H9 (cell line): ENCODE results near the gene C16orf78. TPM values are rescaled to one million over a fixed set of nuclear protein-coding genes. Genes with fewer than 3 reads are reported as not detected.

Source experiments
- DNase-seq: peaks from one replicate; pipeline ENCODE4 v3.0.0-alpha.2; 2017
- H2AFZ ChIP-seq: one replicate; pipeline ENCODE4 v1.6.1; 2013; ENCODE audit warnings: mild to moderate bottlenecking, low read length, control low read depth, moderate library complexity
- H2AK5ac ChIP-seq: 2 replicates; pipeline ENCODE4 v1.6.1; 2013; ENCODE audit warnings: low read length, control low read depth, mixed read lengths; ENCODE audit not compliant: insufficient read length
- H2BK120ac ChIP-seq: one replicate; pipeline ENCODE4 v1.6.1; 2013; ENCODE audit warnings: low read depth, mild to moderate bottlenecking, low read length, control low read depth, inconsistent platforms; ENCODE audit not compliant: poor library complexity, severe bottlenecking
- H2BK12ac ChIP-seq: 2 replicates; pipeline ENCODE4 v1.6.1; 2013; ENCODE audit warnings: low read length, control low read depth, mixed read lengths, low read depth; ENCODE audit not compliant: insufficient read length
- H2BK15ac ChIP-seq: 2 replicates; pipeline ENCODE4 v1.6.1; 2013; ENCODE audit warnings: low read depth, low read length, control low read depth
- H2BK20ac ChIP-seq: one replicate; pipeline ENCODE4 v1.6.1; 2013; ENCODE audit warnings: low read depth, mild to moderate bottlenecking, low read length, control low read depth, inconsistent platforms; ENCODE audit not compliant: poor library complexity, severe bottlenecking
- H2BK5ac ChIP-seq: 2 replicates; pipeline ENCODE4 v1.6.1; 2013; ENCODE audit warnings: low read length, control low read depth, mixed read lengths; ENCODE audit not compliant: insufficient read length
- H3K14ac ChIP-seq: 2 replicates; pipeline ENCODE4 v1.6.1; 2013; ENCODE audit warnings: low read length, control low read depth; ENCODE audit not compliant: insufficient read depth
- H3K18ac ChIP-seq: 2 replicates; pipeline ENCODE4 v1.6.1; 2013; ENCODE audit warnings: low read depth, mild to moderate bottlenecking, mixed read lengths, low read length, control low read depth; ENCODE audit not compliant: insufficient read length
- H3K23ac ChIP-seq: 2 replicates; pipeline ENCODE4 v1.6.1; 2013; ENCODE audit warnings: low read length, control low read depth, mixed read lengths, low read depth; ENCODE audit not compliant: insufficient read length
- H3K23me2 ChIP-seq: 2 replicates; pipeline ENCODE4 v1.6.1; 2013; ENCODE audit warnings: low read depth, mild to moderate bottlenecking, mixed read lengths, low read length, control low read depth; ENCODE audit not compliant: insufficient read length, poor library complexity, severe bottlenecking
- H3K27ac ChIP-seq: 2 replicates; pipeline ENCODE4 v1.5.1; 2013; ENCODE audit warnings: low read length, control low read depth, mixed read lengths, low read depth; ENCODE audit not compliant: insufficient read length
- H3K27me3 ChIP-seq: 2 replicates; pipeline ENCODE4 v1.6.1; 2013; ENCODE audit warnings: low read length, control low read depth, inconsistent platforms; ENCODE audit not compliant: insufficient read depth
- H3K4ac ChIP-seq: 2 replicates; pipeline ENCODE4 v1.6.1; 2013; ENCODE audit warnings: low read depth, mild to moderate bottlenecking, control low read depth, inconsistent platforms, low read length, moderate library complexity
- H3K4me1 ChIP-seq: 2 replicates; pipeline ENCODE4 v1.6.1; 2013; ENCODE audit warnings: low read length, control low read depth, inconsistent platforms; ENCODE audit not compliant: insufficient read depth
- H3K4me2 ChIP-seq: 2 replicates; pipeline ENCODE4 v1.6.1; 2013; ENCODE audit warnings: low read length, control low read depth, mixed read lengths; ENCODE audit not compliant: insufficient read length, insufficient read depth
- H3K56ac ChIP-seq: 2 replicates; pipeline ENCODE4 v1.6.1; 2013; ENCODE audit warnings: low read depth, mild to moderate bottlenecking, mixed read lengths, low read length, control low read depth; ENCODE audit not compliant: insufficient read length
- H3K79me1 ChIP-seq: 2 replicates; pipeline ENCODE4 v1.6.1; 2013; ENCODE audit warnings: low read depth, mild to moderate bottlenecking, moderate library complexity, low read length, control low read depth, inconsistent platforms; ENCODE audit not compliant: insufficient read depth, poor library complexity, severe bottlenecking
- H3K79me2 ChIP-seq: 2 replicates; pipeline ENCODE4 v1.6.1; 2013; ENCODE audit warnings: low read length, control low read depth, inconsistent platforms; ENCODE audit not compliant: insufficient read depth
- H3K9ac ChIP-seq: 2 replicates; pipeline ENCODE4 v1.6.1; 2013; ENCODE audit warnings: low read length, control low read depth, mixed read lengths; ENCODE audit not compliant: insufficient read length; ENCODE audit errors: extremely low read depth
- H3K9me3 ChIP-seq: one replicate; pipeline ENCODE4 v1.6.1; 2013; ENCODE audit warnings: low read depth, low read length, inconsistent platforms; ENCODE audit not compliant: control insufficient read depth
- H3T11ph ChIP-seq: one replicate; pipeline ENCODE4 v1.6.1; 2013; ENCODE audit warnings: mild to moderate bottlenecking, low read length, control low read depth, inconsistent platforms
- H4K20me1 ChIP-seq: one replicate; pipeline ENCODE4 v1.6.1; 2013; ENCODE audit not compliant: control insufficient read depth, insufficient read length, insufficient read depth
- H4K5ac ChIP-seq: 2 replicates; pipeline ENCODE4 v1.6.1; 2013; ENCODE audit warnings: low read depth, mild to moderate bottlenecking, mixed read lengths, low read length, control low read depth; ENCODE audit not compliant: insufficient read length
- H4K8ac ChIP-seq: replicated peaks from 2 replicates; pipeline ENCODE4 v1.6.1; 2013; ENCODE audit warnings: low read length, control low read depth, mixed read lengths, low read depth; ENCODE audit not compliant: insufficient read length
- H4K91ac ChIP-seq: 2 replicates; pipeline ENCODE4 v1.6.1; 2013; ENCODE audit warnings: low read depth, mild to moderate bottlenecking, moderate library complexity, mixed read lengths, low read length, control low read depth; ENCODE audit not compliant: insufficient read length
- H3K27ac Mint-ChIP-seq, 3 experiments: 2 replicates in 2 of 3; 3 replicates in 1 of 3; pipeline ENCODE4 v1.8.0; 2020 to 2021; ENCODE audit warnings: mixed read lengths in 3 of 3, mild to moderate bottlenecking in 1 of 3, moderate library complexity in 1 of 3
- H3K27me3 Mint-ChIP-seq: 2 replicates; pipeline ENCODE4 v1.8.0; 2021; ENCODE audit warnings: low read depth, mild to moderate bottlenecking, moderate library complexity, mixed read lengths
- H3K36me3 Mint-ChIP-seq, 3 experiments: 2 replicates in 2 of 3; 3 replicates in 1 of 3; pipeline ENCODE4 v1.8.0; 2020 to 2021; ENCODE audit warnings: low read depth in 3 of 3, mixed read lengths in 3 of 3; ENCODE audit not compliant: insufficient read depth in 1 of 3
- H3K4me1 Mint-ChIP-seq, 2 experiments: 2 replicates each; pipeline ENCODE4 v1.8.0; 2020; ENCODE audit warnings: mixed read lengths in 2 of 2
- H3K4me3 Mint-ChIP-seq, 2 experiments: 2 replicates in 1 of 2; 3 replicates in 1 of 2; pipeline ENCODE4 v1.8.0; 2020 to 2021; ENCODE audit warnings: mild to moderate bottlenecking in 2 of 2, mixed read lengths in 2 of 2, moderate library complexity in 1 of 2
- H3K9me3 Mint-ChIP-seq, 2 experiments: 2 replicates in 1 of 2; 3 replicates in 1 of 2; pipeline ENCODE4 v1.8.0; 2020; ENCODE audit warnings: mild to moderate bottlenecking in 2 of 2, mixed read lengths in 2 of 2, moderate library complexity in 1 of 2
- CTCF ChIP-seq: fragments of 200-600 bp; sonication (generic); conservative IDR thresholded peaks from 3 replicates; pipeline ENCODE4 v1.8.0; 2021; ENCODE audit warnings: antibody characterized with exemption, mild to moderate bottlenecking
- WGBS: extraction: QIAGEN DNeasy Blood & Tissue Kit; methylation state at CpG from one replicate; pipeline ENCODE4 v1.1.7; 2013; ENCODE audit warnings: missing lambda C conversion rate, low lambda C conversion rate, mixed read lengths; ENCODE audit not compliant: insufficient read length; ENCODE audit errors: extremely low coverage; 5-methylcytosine and 5-hydroxymethylcytosine counted together
- total RNA-seq: library from RNA; stranded (reverse); gene quantifications from 2 replicates; pipeline ENCODE4 v1.2.1, GENCODE V29; 2021

C16orf78 gene
- total RNA-seq, 1 experiment from 2014 or later = not detected

- no peaks in the 10 kb centered on the region for H3K4me1 Mint-ChIP-seq
- Histone ChIP-seq H4K5ac (no peak overlapping the region), H3K4me2 (no peak overlapping the region), H2BK12ac (no peak overlapping the region), H3K27ac (no peak overlapping the region), H3K9ac (no peak overlapping the region), H3K14ac (no peak overlapping the region), H2BK5ac (no peak overlapping the region), H3K56ac (no peak overlapping the region), H3K79me2 (no peaks in the 10 kb centered on the region), H2BK20ac (no peak overlapping the region), H3K4ac (no peak overlapping the region), H3K79me1 (no peaks in the 10 kb centered on the region), H2BK120ac (no peak overlapping the region), H3K27me3 (no peaks in the 10 kb centered on the region), H2AK5ac (no peak overlapping the region), H2AFZ (no peak overlapping the region), H3K23ac (no peak overlapping the region), H4K20me1 (no peaks in the 10 kb centered on the region), H3K4me1 (no peaks in the 10 kb centered on the region), H4K8ac (no peak overlapping the region), H4K91ac (no peak overlapping the region), H3T11ph (no peak overlapping the region), H3K9me3 (no peaks in the 10 kb centered on the region), H3K23me2 (no peaks in the 10 kb centered on the region), H3K18ac (no peak overlapping the region), H2BK15ac (no peak overlapping the region)
- no peak for DNase-seq
- H3K27me3 Mint-ChIP-seq = peaks cover 23% of the 10 kb centered on the region
- H3K9me3 Mint-ChIP-seq = peaks cover 6 to 11% of the 10 kb centered on the region in 2 experiments; a peak in 4 of 5 replicates
- H3K4me3 Mint-ChIP-seq = no peak overlapping the region
- H3K27ac Mint-ChIP-seq = no peak overlapping the region
- peaks cover 0 to 5% (median 0%) of the 10 kb centered on the region in 3 experiments; a peak in 3 of 7 replicates for H3K36me3 Mint-ChIP-seq
- TF ChIP-seq CTCF = no peak
- WGBS = no CpG with 5 or more reads among the region's 9 CpGs
Measured at GRCh38 chr16:49431040-49431439, 57.4 kb downstream of the C16orf78 start.
